ENCODE measurements around the gene XRN1.

XRN1 gene

DNA sequence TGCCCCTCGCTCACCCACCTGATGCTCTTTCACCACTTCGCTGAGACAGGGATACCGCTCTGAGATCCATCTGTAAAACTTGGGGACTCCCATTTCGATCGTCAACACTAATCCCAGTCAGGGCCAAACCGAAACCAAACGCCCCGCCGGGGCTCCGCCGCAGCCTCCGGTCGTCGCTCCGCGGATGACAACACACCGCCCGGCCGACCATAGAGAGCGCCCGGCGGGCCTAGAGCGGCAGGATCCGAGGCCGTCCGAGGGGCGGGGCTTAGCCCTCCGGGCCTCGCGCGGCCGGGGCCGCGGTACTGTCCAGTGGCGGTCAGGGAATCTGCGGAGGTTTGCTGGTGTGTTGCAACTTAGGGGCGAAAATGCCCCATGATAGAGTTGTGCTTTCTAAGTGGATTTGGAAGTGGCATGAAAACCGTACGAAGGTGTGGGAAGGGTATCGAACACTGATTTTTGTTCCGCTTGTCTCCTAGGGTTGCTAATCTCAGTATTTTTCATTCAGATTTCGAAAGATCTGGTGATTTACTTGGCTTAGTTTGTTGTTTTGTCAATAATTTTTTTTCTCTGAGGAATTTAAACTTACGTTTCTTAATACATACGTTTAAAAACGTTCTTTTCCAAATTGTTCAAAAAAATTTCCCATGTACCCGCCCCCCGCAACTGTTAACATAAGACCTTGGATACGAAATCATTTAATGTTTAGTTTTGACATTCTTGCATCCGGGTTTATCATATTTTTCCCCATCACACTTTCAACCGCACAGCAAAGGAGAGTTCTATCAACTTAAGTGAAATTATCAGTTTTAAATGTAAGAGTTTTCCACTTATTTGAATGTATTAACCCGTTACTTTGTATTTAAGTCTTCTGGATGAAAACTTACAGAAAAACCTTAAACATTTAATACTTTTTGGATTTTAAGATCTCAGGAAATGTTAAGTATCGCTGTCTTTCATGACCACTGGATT, at the start of gene XRN1:
TSS of gene XRN1 (minus strand) at position 186 of the 972 bp plus-strand sequence. CDS start at position 93, 93 bp downstream.
- Mint-ChIP-seq H3K36me3 (peaks cover 10 to 31% of the 10 kb centered on the region in 2 donors), H3K4me1 (peaks cover 22 to 43% of the 10 kb centered on the region in 2 donors), H3K27ac (peak within 1 kb of the TSS; percentile 99), H3K27me3 (no peaks in the 10 kb centered on the region), H3K9me3 (no peaks in the 10 kb centered on the region), H3K4me3 (peak within 1 kb of the TSS; percentile 95 to 96)
- DNase-seq: peak; percentile 95
- ATAC-seq (replicated peaks): peak; percentile 98 to 99

DNA sequence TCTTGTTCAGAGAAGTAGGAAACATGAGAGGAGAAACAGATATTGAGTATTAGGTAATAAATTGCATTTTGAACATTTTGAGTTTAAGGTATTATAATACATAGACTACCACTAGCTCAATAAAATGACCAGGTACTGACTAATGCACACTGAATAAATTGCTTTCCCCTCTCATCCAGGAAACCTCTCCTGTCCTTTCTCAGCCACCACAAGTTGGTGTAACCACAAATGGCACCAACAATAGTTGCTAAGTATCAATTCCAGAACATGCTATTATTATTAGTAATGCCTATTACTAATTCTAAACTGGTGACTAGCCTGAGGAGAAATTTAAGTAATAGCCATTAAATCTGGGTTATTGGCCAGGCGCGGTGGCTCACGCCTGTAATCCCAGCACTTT, 47.3 kb upstream of the XRN1 start:
- H3K27me3 Mint-ChIP-seq: no peaks in the 10 kb centered on the region
- H3K27ac Mint-ChIP-seq: no peak overlapping the region
- H3K36me3 Mint-ChIP-seq: peaks cover 37 to 58% of the 10 kb centered on the region in 2 donors

GRCh38 chr3:142492184-142492583, 44.3 kb upstream of the XRN1 start:
- ATAC-seq (replicated peaks): no peak
- H3K9me3 Mint-ChIP-seq: no peaks in the 10 kb centered on the region
- H3K4me1 Mint-ChIP-seq: peaks cover 0 to 1% of the 10 kb centered on the region in 2 donors
- no peak overlapping the region for H3K27ac Mint-ChIP-seq
- DNase-seq: no peak
- no peak overlapping the region for H3K4me3 Mint-ChIP-seq
- H3K36me3 Mint-ChIP-seq: peaks cover 42 to 63% of the 10 kb centered on the region in 2 donors
- H3K27me3 Mint-ChIP-seq: no peaks in the 10 kb centered on the region

More for the DNA sequence above, 47.3 kb upstream of the XRN1 start:
- ATAC-seq (replicated peaks): no peak
- Mint-ChIP-seq H3K4me1 (peaks cover 3 to 11% of the 10 kb centered on the region in 2 donors), H3K9me3 (no peaks in the 10 kb centered on the region), H3K4me3 (no peak overlapping the region)
- DNase-seq: no peak

- H3K27ac Mint-ChIP-seq: no peak overlapping the region
- H3K9me3 Mint-ChIP-seq: peaks cover 0 to 3% of the 10 kb centered on the region in 2 donors
- no peaks in the 10 kb centered on the region for H3K4me1 Mint-ChIP-seq
- DNase-seq (no peak), ATAC-seq (replicated peaks) (no peak)
- H3K36me3 Mint-ChIP-seq: peaks cover 50 to 65% of the 10 kb centered on the region in 2 donors
- H3K4me3 Mint-ChIP-seq: no peak overlapping the region
- H3K27me3 Mint-ChIP-seq: no peaks in the 10 kb centered on the region
Observed at GRCh38 chr3:142489572-142490323, 41.9 kb upstream of the XRN1 start.

GRCh38 chr3:142484912-142485435, 37.1 kb upstream of the XRN1 start:
- H3K27me3 Mint-ChIP-seq: no peaks in the 10 kb centered on the region
- no peak for ATAC-seq (replicated peaks)
- H3K4me1 Mint-ChIP-seq: no peaks in the 10 kb centered on the region
- H3K9me3 Mint-ChIP-seq: peaks cover 1 to 3% of the 10 kb centered on the region in 2 donors
- H3K4me3 Mint-ChIP-seq: no peak overlapping the region
- H3K36me3 Mint-ChIP-seq: peaks cover 60 to 70% of the 10 kb centered on the region in 2 donors
- DNase-seq: no peak
- H3K27ac Mint-ChIP-seq: no peak overlapping the region

GRCh38 chr3:142481196-142481595, 33.4 kb upstream of the XRN1 start:
- H3K4me3 Mint-ChIP-seq: no peak overlapping the region
- no peaks in the 10 kb centered on the region for H3K4me1 Mint-ChIP-seq
- ATAC-seq (replicated peaks): no peak
- H3K27ac Mint-ChIP-seq: no peak overlapping the region
- no peaks in the 10 kb centered on the region for H3K27me3 Mint-ChIP-seq
- peaks cover 10 to 13% of the 10 kb centered on the region in 2 donors for H3K9me3 Mint-ChIP-seq
- H3K36me3 Mint-ChIP-seq: peaks cover 50 to 72% of the 10 kb centered on the region in 2 donors
- DNase-seq: no peak

- no peak for ATAC-seq (replicated peaks)
- H3K4me1 Mint-ChIP-seq: no peaks in the 10 kb centered on the region
- H3K4me3 Mint-ChIP-seq: no peak overlapping the region
- DNase-seq: no peak
- H3K27me3 Mint-ChIP-seq: no peaks in the 10 kb centered on the region
- H3K27ac Mint-ChIP-seq: no peak overlapping the region
- H3K36me3 Mint-ChIP-seq: peaks cover 11 to 23% of the 10 kb centered on the region in 2 donors
- peaks cover 0 to 1% of the 10 kb centered on the region in 2 donors for H3K9me3 Mint-ChIP-seq
Observed at GRCh38 chr3:142470826-142471225, 23.0 kb upstream of the XRN1 start.

- Mint-ChIP-seq H3K4me1 (no peaks in the 10 kb centered on the region), H3K4me3 (no peak overlapping the region), H3K9me3 (no peaks in the 10 kb centered on the region), H3K27ac (no peak overlapping the region), H3K27me3 (no peaks in the 10 kb centered on the region), H3K36me3 (peaks cover 14 to 30% of the 10 kb centered on the region in 2 donors)
- DNase-seq (no peak), ATAC-seq (replicated peaks) (no peak)
Observed at GRCh38 chr3:142468456-142468855, 20.6 kb upstream of the XRN1 start.

- Mint-ChIP-seq H3K4me1 (no peaks in the 10 kb centered on the region), H3K27me3 (no peaks in the 10 kb centered on the region), H3K4me3 (no peak overlapping the region), H3K9me3 (no peaks in the 10 kb centered on the region), H3K36me3 (peaks cover 8 to 25% of the 10 kb centered on the region in 2 donors), H3K27ac (no peak overlapping the region)
- ATAC-seq (replicated peaks) (no peak), DNase-seq (no peak)
Observed at GRCh38 chr3:142467768-142468167, 19.9 kb upstream of the XRN1 start.

- Mint-ChIP-seq H3K27me3 (no peaks in the 10 kb centered on the region), H3K9me3 (no peaks in the 10 kb centered on the region), H3K4me3 (no peak overlapping the region), H3K27ac (no peak overlapping the region), H3K36me3 (peaks cover 20 to 31% of the 10 kb centered on the region in 2 donors), H3K4me1 (no peaks in the 10 kb centered on the region)
- DNase-seq: no peak
- no peak for ATAC-seq (replicated peaks)
Observed at GRCh38 chr3:142460689-142461088, 12.9 kb upstream of the XRN1 start.

DNA sequence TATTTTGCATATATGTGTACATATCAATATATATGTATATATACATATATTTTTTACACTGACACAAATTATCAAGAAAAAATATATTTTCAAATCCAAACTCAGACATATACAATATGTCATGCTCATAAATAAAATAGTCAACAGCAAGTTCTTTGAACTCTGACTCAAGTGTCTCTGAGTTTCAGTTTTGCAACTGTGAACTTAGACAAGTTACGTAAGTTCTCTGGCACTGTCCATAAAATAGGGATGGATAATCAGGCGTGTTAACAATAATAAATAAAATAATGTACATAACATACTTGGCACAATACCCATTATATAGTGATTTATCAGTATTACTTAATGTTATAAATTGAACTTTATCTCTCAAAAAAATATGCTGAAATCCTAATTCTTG, 12.1 kb upstream of the XRN1 start:
- Mint-ChIP-seq H3K36me3 (peaks cover 25 to 32% of the 10 kb centered on the region in 2 donors), H3K9me3 (no peaks in the 10 kb centered on the region), H3K27ac (no peak overlapping the region), H3K4me3 (no peak overlapping the region), H3K4me1 (no peaks in the 10 kb centered on the region), H3K27me3 (no peaks in the 10 kb centered on the region)
- DNase-seq (no peak), ATAC-seq (replicated peaks) (no peak)

DNA sequence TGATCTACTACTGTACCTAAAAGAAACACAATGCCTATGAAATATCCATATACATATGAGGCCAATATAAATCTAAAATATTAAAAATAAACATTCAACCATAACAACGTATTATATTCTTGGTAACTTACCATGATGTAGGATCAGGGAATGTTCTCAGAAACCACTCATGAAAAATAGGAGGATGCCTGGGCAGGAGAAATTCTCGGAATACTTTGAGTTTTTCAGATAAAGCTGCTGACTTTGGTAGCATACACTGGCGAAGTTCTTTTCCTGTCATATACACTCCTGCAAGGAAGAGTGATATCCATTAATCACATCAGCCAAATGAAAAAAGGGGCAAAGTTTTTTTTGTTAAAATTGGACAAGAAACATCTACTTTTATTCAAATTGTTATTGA, 11.3 kb upstream of the XRN1 start:
- ATAC-seq (replicated peaks): no peak

DNA sequence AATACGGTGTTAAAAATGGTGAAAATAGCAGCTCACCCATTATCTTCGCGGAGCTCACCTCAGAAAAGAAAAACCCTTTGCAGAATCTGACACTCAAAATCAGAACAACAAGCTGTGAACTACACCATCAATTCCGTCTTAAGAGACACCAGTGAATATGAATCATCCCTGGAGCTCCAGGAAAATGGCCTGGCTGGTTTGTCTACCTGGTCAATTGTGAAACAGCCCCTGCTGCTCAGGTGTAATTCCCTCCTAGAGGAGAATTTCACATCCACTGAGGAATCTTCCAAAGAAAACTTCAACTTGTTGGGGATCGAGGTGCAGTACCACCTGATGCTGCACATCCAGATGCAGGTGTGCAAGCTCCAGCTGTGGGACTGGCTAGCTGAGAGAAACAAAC, 3.0 kb upstream of the XRN1 start:
- peaks cover 25 to 41% of the 10 kb centered on the region in 2 donors for H3K36me3 Mint-ChIP-seq
- H3K4me3 Mint-ChIP-seq: no peak overlapping the region
- no peak overlapping the region for H3K27ac Mint-ChIP-seq
- no peaks in the 10 kb centered on the region for H3K9me3 Mint-ChIP-seq
- no peak for DNase-seq
- peaks cover 7 to 21% of the 10 kb centered on the region in 2 donors for H3K4me1 Mint-ChIP-seq
- no peak for ATAC-seq (replicated peaks)
- H3K27me3 Mint-ChIP-seq: no peaks in the 10 kb centered on the region

More for the DNA sequence above, 11.3 kb upstream of the XRN1 start:
- H3K36me3 Mint-ChIP-seq: peaks cover 27 to 32% of the 10 kb centered on the region in 2 donors
- H3K4me1 Mint-ChIP-seq: no peaks in the 10 kb centered on the region
- no peak overlapping the region for H3K27ac Mint-ChIP-seq
- no peaks in the 10 kb centered on the region for H3K27me3 Mint-ChIP-seq
- no peak for DNase-seq
- no peaks in the 10 kb centered on the region for H3K9me3 Mint-ChIP-seq
- no peak overlapping the region for H3K4me3 Mint-ChIP-seq

GRCh38 chr3:142450189-142450588, 2.4 kb upstream of the XRN1 start:
- Mint-ChIP-seq H3K27ac (no peak overlapping the region), H3K36me3 (peaks cover 18 to 35% of the 10 kb centered on the region in 2 donors), H3K4me1 (peaks cover 13 to 28% of the 10 kb centered on the region in 2 donors), H3K27me3 (no peaks in the 10 kb centered on the region), H3K9me3 (no peaks in the 10 kb centered on the region), H3K4me3 (no peak overlapping the region)
- DNase-seq (no peak), ATAC-seq (replicated peaks) (no peak)
